ENCODE data around the gene LEPROT. TPM values are rescaled to one million over a fixed set of nuclear protein-coding genes. Genes with fewer than 3 reads are reported as not detected.

Gene LEPROT
- total and polyA plus RNA-seq, 10 of the 15 experiments (the other 5 are each of a cell fraction or from before 2014, with no cell fraction given) = 14.9 to 38.1 (median 17.4) TPM

- ATAC-seq (no peak), DNase-seq (ENCODE audit: low read depth, low spot score) (no peak), FAIRE-seq (no peak)
- TF ChIP-seq MXI1 (IDR thresholded peaks at IDR 0.05; ENCODE audit: low read depth, low read length) = no peak
- H4K20me1 ChIP-seq (ENCODE audit: control insufficient read depth, insufficient read depth) = no peaks in the 10 kb centered on the region
- no peaks in the 10 kb centered on the region for H3K79me2 ChIP-seq (ENCODE audit: control insufficient read depth, insufficient read depth, low read length)
- no peaks in the 10 kb centered on the region for H3K27me3 ChIP-seq (replicated peaks in 1 of 2; ENCODE audit: control insufficient read depth in 2 of 2, insufficient read depth in 2 of 2, low read length in 1 of 2)
- no peak overlapping the region for H3K9ac ChIP-seq (ENCODE audit: control insufficient read depth, insufficient read depth, low read length)
- ChIA-PET CTCF (no interaction called here), SMC1A (ENCODE audit: uncharacterized antibody, unreplicated experiment) (no interaction called here), POLR2A (no interaction called here), RAD21 (ENCODE audit: unreplicated experiment) (no interaction called here)
- no peak overlapping the region for H3K27ac ChIP-seq (ENCODE audit: control insufficient read depth, insufficient read depth)
- H3K4me1 ChIP-seq (ENCODE audit: control insufficient read depth, insufficient read depth, low read length) = no peaks in the 10 kb centered on the region
- H3K4me2 ChIP-seq (ENCODE audit: control insufficient read depth, insufficient read depth) = no peak overlapping the region
- H3K9me3 ChIP-seq (replicated peaks; ENCODE audit: control insufficient read depth, insufficient read depth, low read length) = no peaks in the 10 kb centered on the region
- no TSS peak for BruUV-seq (replicated peaks)
- intact Hi-C loops (cut with micrococcal nuclease; ENCODE audit: unreplicated experiment) = no loop called here
- 100% methylated on average over 1 of the region's 1 CpG for WGBS (ENCODE audit: insufficient coverage, insufficient replicate concordance, low lambda C conversion rate, missing lambda C conversion rate)
- no peaks in the 10 kb centered on the region for H3K36me3 ChIP-seq (ENCODE audit: control insufficient read depth in 2 of 2, insufficient read depth in 2 of 2, low read length in 1 of 2)
- no peak overlapping the region for H2AFZ ChIP-seq (ENCODE audit: control insufficient read depth, low read depth, low read length)
- in situ Hi-C loops (cut with MboI) = no loop called here
- H3K4me3 ChIP-seq = no peak overlapping the region
Observed at GRCh38 chr1:65398083-65398482, 22.4 kb upstream of the LEPROT start.

GRCh38 chr1:65399003-65399402 lies 21.5 kb upstream of the LEPROT start:
- intact Hi-C loops (cut with micrococcal nuclease; ENCODE audit: unreplicated experiment) = no loop called here
- Histone ChIP-seq H3K36me3 (ENCODE audit: control insufficient read depth in 2 of 2, insufficient read depth in 2 of 2, low read length in 1 of 2) (no peaks in the 10 kb centered on the region), H3K27ac (ENCODE audit: control insufficient read depth, insufficient read depth) (no peak overlapping the region), H4K20me1 (ENCODE audit: control insufficient read depth, insufficient read depth) (no peaks in the 10 kb centered on the region), H2AFZ (ENCODE audit: control insufficient read depth, low read depth, low read length) (no peak overlapping the region), H3K4me1 (ENCODE audit: control insufficient read depth, insufficient read depth, low read length) (no peaks in the 10 kb centered on the region), H3K9ac (ENCODE audit: control insufficient read depth, insufficient read depth, low read length) (no peak overlapping the region), H3K4me3 (no peak overlapping the region), H3K4me2 (ENCODE audit: control insufficient read depth, insufficient read depth) (no peak overlapping the region), H3K9me3 (replicated peaks; ENCODE audit: control insufficient read depth, insufficient read depth, low read length) (no peaks in the 10 kb centered on the region), H3K79me2 (ENCODE audit: control insufficient read depth, insufficient read depth, low read length) (no peaks in the 10 kb centered on the region), H3K27me3 (replicated peaks in 1 of 2; ENCODE audit: control insufficient read depth in 2 of 2, insufficient read depth in 2 of 2, low read length in 1 of 2) (no peaks in the 10 kb centered on the region)
- 100% methylated on average over 1 of the region's 1 CpG for WGBS (ENCODE audit: insufficient coverage, insufficient replicate concordance, low lambda C conversion rate, missing lambda C conversion rate)
- DNase-seq (ENCODE audit: low read depth, low spot score) (no peak), ATAC-seq (no peak), FAIRE-seq (no peak)
- RAD21 ChIA-PET (ENCODE audit: unreplicated experiment) = no interaction called here
- no TSS peak for BruUV-seq (replicated peaks)
- SMC1A ChIA-PET (ENCODE audit: uncharacterized antibody, unreplicated experiment) = no interaction called here
- POLR2A ChIA-PET = no interaction called here
- in situ Hi-C loops (cut with MboI) = no loop called here
- CTCF ChIA-PET = no interaction called here
- TF ChIP-seq ATF2 (IDR thresholded peaks at IDR 0.05; ENCODE audit: low read length) = no peak
- no peak for TF ChIP-seq NR2F1 (conservative IDR thresholded peaks at IDR 0.05)
- no peak for TF ChIP-seq RCOR1 (conservative IDR thresholded peaks at IDR 0.05; ENCODE audit: low read depth, low read length)
- no peak for TF ChIP-seq ZNF24 (IDR thresholded peaks at IDR 0.05)
- no peak for TF ChIP-seq BACH1 (IDR thresholded peaks at IDR 0.05; ENCODE audit: borderline replicate concordance)
- no peak for TF ChIP-seq RB1 (IDR thresholded peaks at IDR 0.05; ENCODE audit: borderline replicate concordance)
- TF ChIP-seq JUNB (IDR thresholded peaks at IDR 0.05) = no peak
- no peak for TF ChIP-seq CTCF (IDR thresholded peaks at IDR 0.05 in 2 of 3, conservative IDR thresholded peaks at IDR 0.05 in 1 of 3; ENCODE audit: control insufficient read depth in 2 of 3, extremely low read depth in 1 of 3, insufficient read depth in 1 of 3, low read depth in 3 of 3, low read length in 3 of 3)
- no peak for TF ChIP-seq ZBTB11 (CRISPR knock-in tag; IDR thresholded peaks at IDR 0.05)
- TF ChIP-seq CHD2 (IDR thresholded peaks at IDR 0.05; ENCODE audit: borderline replicate concordance, low read depth, low read length) = no peak
